Endodermal cell (in vitro differentiated cells): ENCODE measurements around the gene SPAG7. TPM values are rescaled to one million over a fixed set of nuclear protein-coding genes. Genes with fewer than 3 reads are reported as not detected.

ENCODE experiments used
- DNase-seq: peaks from one replicate; pipeline ENCODE4 v3.0.0-alpha.2; 2017
- H3K27ac ChIP-seq: 2 replicates; pipeline ENCODE4 v1.5.1; 2013; ENCODE audit warnings: mild to moderate bottlenecking, low read depth, low read length, moderate library complexity
- H3K27me3 ChIP-seq: 2 replicates; pipeline ENCODE4 v1.6.1; 2013; ENCODE audit warnings: mild to moderate bottlenecking, low read length, moderate library complexity; ENCODE audit not compliant: insufficient read depth, control insufficient read depth, poor library complexity, severe bottlenecking
- H3K36me3 ChIP-seq: 2 replicates; pipeline ENCODE4 v1.7.0; 2013; ENCODE audit warnings: mild to moderate bottlenecking, low read length, moderate library complexity; ENCODE audit not compliant: control insufficient read depth, insufficient read depth
- H3K4me1 ChIP-seq: one replicate; pipeline ENCODE4 v1.7.0; 2013; ENCODE audit warnings: low read length; ENCODE audit not compliant: control insufficient read depth, insufficient read depth
- H3K4me3 ChIP-seq: 2 replicates; pipeline ENCODE4 v1.5.1; 2013; ENCODE audit warnings: mild to moderate bottlenecking, low read length, moderate library complexity
- H3K9ac ChIP-seq: 2 replicates; pipeline ENCODE4 v1.6.1; 2013; ENCODE audit warnings: mild to moderate bottlenecking, low read length, moderate library complexity; ENCODE audit not compliant: poor library complexity, severe bottlenecking; ENCODE audit errors: extremely low read depth
- H3K9me3 ChIP-seq: 2 replicates; pipeline ENCODE4 v1.6.1; 2013; ENCODE audit warnings: mild to moderate bottlenecking, low read length, moderate library complexity; ENCODE audit not compliant: control insufficient read depth
- H3K27ac Mint-ChIP-seq: 2 replicates; pipeline ENCODE4 v1.8.0; 2020; ENCODE audit warnings: mixed read lengths
- H3K27me3 Mint-ChIP-seq: 2 replicates; pipeline ENCODE4 v1.8.0; 2021; ENCODE audit warnings: mild to moderate bottlenecking, mixed read lengths; ENCODE audit not compliant: insufficient read depth
- H3K36me3 Mint-ChIP-seq: 2 replicates; pipeline ENCODE4 v1.8.0; 2020; ENCODE audit warnings: low read depth, mixed read lengths
- H3K4me1 Mint-ChIP-seq: 2 replicates; pipeline ENCODE4 v1.8.0; 2020; ENCODE audit warnings: mixed read lengths
- H3K4me3 Mint-ChIP-seq: 2 replicates; pipeline ENCODE4 v1.8.0; 2020; ENCODE audit warnings: mild to moderate bottlenecking, moderate library complexity, mixed read lengths
- H3K9me3 Mint-ChIP-seq: 2 replicates; pipeline ENCODE4 v1.8.0; 2020; ENCODE audit warnings: mild to moderate bottlenecking, mixed read lengths
- WGBS, 2 experiments: methylation state at CpG; one replicate each; pipeline versions ENCODE4 v1.1.5 to v1.1.7; 2013; ENCODE audit warnings: missing lambda C conversion rate in 2 of 2, mixed read lengths in 1 of 2; ENCODE audit not compliant: insufficient coverage in 1 of 2, insufficient read length in 1 of 2; 5-methylcytosine and 5-hydroxymethylcytosine counted together
- microRNA-seq: library from miRNA; unstranded; fragments of <30 nt; microRNA quantifications from one replicate; pipeline ENCODE4 v1.2.0, GENCODE V29; 2020; ENCODE audit warnings: borderline microRNAs expressed
- total RNA-seq, 2 donors: library from RNA; stranded (reverse); fragmentation: NEBNext Ultra II Directional in 1 of 2; extraction: Animal tissue kit (Norgen Biotek cat#: 25700) in 1 of 2; gene quantifications; 2 replicates in 1 of 2; 3 replicates in 1 of 2; pipeline ENCODE4 v1.2.1, GENCODE V29; 2021
- TF ChIP-seq, protein P1 (sequence below): fragments of 200-600 bp; sonication (generic); conservative IDR thresholded peaks from 2 replicates; pipeline ENCODE4 v1.5.0; 2021; ENCODE audit warnings: antibody characterized with exemption, mild to moderate bottlenecking

SPAG7 gene
- total RNA-seq, 2 donors from 2014 or later, result 81.1 to 84.4 TPM

DNA sequence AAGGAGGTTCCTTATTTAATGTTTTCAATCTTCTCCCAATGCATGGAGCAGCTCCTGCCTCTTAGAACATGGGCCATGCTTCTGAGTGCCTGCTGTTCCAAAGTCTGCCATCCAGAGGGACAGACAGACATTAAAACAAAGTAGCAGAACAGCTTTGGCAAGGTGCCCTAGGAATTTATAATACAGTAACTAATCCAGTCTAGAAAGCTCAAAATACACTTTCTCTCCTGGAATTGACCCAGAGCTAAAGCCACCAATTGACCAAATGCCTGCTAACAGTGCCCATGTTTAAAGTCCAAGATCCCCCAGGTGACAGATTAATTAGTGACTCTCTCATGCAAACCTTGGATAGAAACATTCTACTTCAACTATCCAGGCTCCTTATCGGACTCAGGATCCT, 53.6 kb downstream of the SPAG7 start:
- no peaks in the 10 kb centered on the region for H3K9me3 ChIP-seq
- Mint-ChIP-seq H3K4me3 (no peak overlapping the region), H3K9me3 (no peaks in the 10 kb centered on the region), H3K36me3 (no peaks in the 10 kb centered on the region), H3K4me1 (peaks cover 8% of the 10 kb centered on the region), H3K27ac (no peak overlapping the region), H3K27me3 (no peaks in the 10 kb centered on the region)
- no peak overlapping the region for H3K4me3 ChIP-seq
- H3K9ac ChIP-seq, result no peak overlapping the region
- no peak overlapping the region for H3K27ac ChIP-seq
- no peaks in the 10 kb centered on the region for H3K36me3 ChIP-seq
- TF ChIP-seq, protein P1, sequence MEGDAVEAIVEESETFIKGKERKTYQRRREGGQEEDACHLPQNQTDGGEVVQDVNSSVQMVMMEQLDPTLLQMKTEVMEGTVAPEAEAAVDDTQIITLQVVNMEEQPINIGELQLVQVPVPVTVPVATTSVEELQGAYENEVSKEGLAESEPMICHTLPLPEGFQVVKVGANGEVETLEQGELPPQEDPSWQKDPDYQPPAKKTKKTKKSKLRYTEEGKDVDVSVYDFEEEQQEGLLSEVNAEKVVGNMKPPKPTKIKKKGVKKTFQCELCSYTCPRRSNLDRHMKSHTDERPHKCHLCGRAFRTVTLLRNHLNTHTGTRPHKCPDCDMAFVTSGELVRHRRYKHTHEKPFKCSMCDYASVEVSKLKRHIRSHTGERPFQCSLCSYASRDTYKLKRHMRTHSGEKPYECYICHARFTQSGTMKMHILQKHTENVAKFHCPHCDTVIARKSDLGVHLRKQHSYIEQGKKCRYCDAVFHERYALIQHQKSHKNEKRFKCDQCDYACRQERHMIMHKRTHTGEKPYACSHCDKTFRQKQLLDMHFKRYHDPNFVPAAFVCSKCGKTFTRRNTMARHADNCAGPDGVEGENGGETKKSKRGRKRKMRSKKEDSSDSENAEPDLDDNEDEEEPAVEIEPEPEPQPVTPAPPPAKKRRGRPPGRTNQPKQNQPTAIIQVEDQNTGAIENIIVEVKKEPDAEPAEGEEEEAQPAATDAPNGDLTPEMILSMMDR, result no peak
- 88% methylated on average over 1 of the region's 1 CpG; no CpG with 5 or more reads in 1 of the 2 experiments for WGBS, 2 experiments
- H3K27me3 ChIP-seq, result no peaks in the 10 kb centered on the region
- no peaks in the 10 kb centered on the region for H3K4me1 ChIP-seq
- DNase-seq, result no peak

Small RNAs within 50 kb of the gene (microRNA-seq; reads per million reads assigned to microRNA genes)
- gene MIR6864, result not detected
- gene MIR6865, result not detected

Other genes starting within 250 kb of the SPAG7 start
- gene MED11, start 236.4 kb downstream of the SPAG7 start, total RNA-seq, result 10 to 100 TPM; 17.7 to 20.2 TPM
- gene ZMYND15, start 228.0 kb downstream of the SPAG7 start, total RNA-seq, result not detected
- under 1 TPM; 0.60 to 0.73 TPM for gene CXCL16, start 227.9 kb downstream of the SPAG7 start, total RNA-seq
- not detected for gene TM4SF5, start 195.9 kb downstream of the SPAG7 start, total RNA-seq
- 1 to 10 TPM in 1 of 2 donors, under 1 TPM in 1; 0.75 to 1.0 TPM for gene VMO1, start 181.5 kb downstream of the SPAG7 start, total RNA-seq
- gene GLTPD2, start 178.9 kb downstream of the SPAG7 start, total RNA-seq, result 1 to 10 TPM in 1 of 2 donors, under 1 TPM in 1; 0.88 to 1.6 TPM
- 100 to 1,000 TPM; 211 to 216 TPM for gene PSMB6, start 171.7 kb downstream of the SPAG7 start, total RNA-seq
- 10 to 100 TPM; 72.7 to 75.2 TPM for gene PLD2, start 160.7 kb downstream of the SPAG7 start, total RNA-seq
- gene MINK1, start 134.5 kb downstream of the SPAG7 start, total RNA-seq, result 10 to 100 TPM; 75.0 to 79.7 TPM
- 1 to 10 TPM in 1 of 2 donors, under 1 TPM in 1; 0.82 to 4.8 TPM for gene C17orf107, start 68.3 kb downstream of the SPAG7 start, total RNA-seq
- gene CHRNE, start 64.7 kb downstream of the SPAG7 start, total RNA-seq, result 1 to 10 TPM in 1 of 2 donors, under 1 TPM in 1; 0.71 to 1.2 TPM
- not detected for gene GP1BA, start 35.5 kb downstream of the SPAG7 start, total RNA-seq
- 10 to 100 TPM; 59.9 to 76.9 TPM for gene SLC25A11, start 27.8 kb downstream of the SPAG7 start, total RNA-seq
- 100 to 1,000 TPM; 120 to 123 TPM for gene RNF167, start 27.5 kb downstream of the SPAG7 start, total RNA-seq
- gene PFN1, start 19.3 kb downstream of the SPAG7 start, total RNA-seq, result 100 to 1,000 TPM; 880 to 935 TPM
- 10 to 100 TPM; 34.1 to 53.6 TPM for gene ENO3, start 16.7 kb downstream of the SPAG7 start, total RNA-seq
- 10 to 100 TPM; 13.6 to 24.8 TPM for gene CAMTA2, start 19.9 kb upstream of the SPAG7 start, total RNA-seq
- 1 to 10 TPM in 1 of 2 donors, under 1 TPM in 1; 0.99 to 1.7 TPM for gene INCA1, start 29.7 kb upstream of the SPAG7 start, total RNA-seq
- 100 to 1,000 TPM; 108 to 133 TPM for gene KIF1C, start 30.1 kb upstream of the SPAG7 start, total RNA-seq
- gene SLC52A1, start 67.6 kb upstream of the SPAG7 start, total RNA-seq, result under 1 TPM in 1 of 2 donors, not detected in 1; 0.13 TPM
- 1 to 10 TPM in 1 of 2 donors, under 1 TPM in 1; 0.09 to 1.3 TPM for gene ZFP3, start 110.7 kb upstream of the SPAG7 start, total RNA-seq
- 10 to 100 TPM; 27.2 to 32.1 TPM for gene ZNF232, start 144.1 kb upstream of the SPAG7 start, total RNA-seq
- under 1 TPM; 0.13 TPM for gene USP6, start 148.2 kb upstream of the SPAG7 start, total RNA-seq
- gene ZNF594, start 224.1 kb upstream of the SPAG7 start, total RNA-seq, result 10 to 100 TPM; 13.9 to 15.5 TPM